T1000 (cell line): ENCODE measurements around the gene ANGEL1.

Source experiments
- DNase-seq: peaks from one replicate; lab custom pipeline; 2025; ENCODE audit warnings: mixed read lengths; lab: John Stamatoyannopoulos, UW

Gene ANGEL1

DNA sequence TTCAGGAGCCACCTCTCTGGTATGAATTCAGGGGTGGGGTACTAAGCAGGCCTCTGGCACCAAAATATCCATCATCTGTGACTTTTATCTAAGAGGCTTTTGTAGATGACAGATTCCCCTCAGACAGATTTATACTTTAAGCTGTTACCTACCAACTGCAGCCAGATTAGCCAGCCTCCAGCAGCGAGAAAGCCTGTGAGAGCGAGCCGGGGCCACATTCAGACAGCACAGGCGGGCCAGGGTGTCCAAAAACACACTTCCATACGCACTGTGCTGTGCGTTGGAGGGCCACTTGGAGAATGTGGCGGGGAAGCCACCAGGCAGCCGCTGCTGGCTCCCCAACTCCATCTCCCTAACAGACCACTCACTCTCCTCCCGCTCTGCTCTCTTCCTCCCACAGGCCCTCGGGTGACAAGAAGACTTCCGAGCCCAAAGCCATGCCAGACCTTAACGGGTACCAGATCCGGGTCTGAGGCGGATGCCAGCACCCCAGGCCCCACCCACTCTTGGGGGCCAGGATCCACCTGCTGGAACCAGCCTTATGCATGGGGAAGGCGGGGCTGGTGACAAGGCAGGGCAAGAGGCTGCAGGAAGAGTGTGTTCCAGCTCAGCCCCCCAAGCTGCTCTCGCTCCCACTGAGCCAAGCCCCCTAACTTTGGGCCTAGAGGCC lies 34.0 kb downstream of the ANGEL1 start:
- DNase-seq, result no peak

DNA sequence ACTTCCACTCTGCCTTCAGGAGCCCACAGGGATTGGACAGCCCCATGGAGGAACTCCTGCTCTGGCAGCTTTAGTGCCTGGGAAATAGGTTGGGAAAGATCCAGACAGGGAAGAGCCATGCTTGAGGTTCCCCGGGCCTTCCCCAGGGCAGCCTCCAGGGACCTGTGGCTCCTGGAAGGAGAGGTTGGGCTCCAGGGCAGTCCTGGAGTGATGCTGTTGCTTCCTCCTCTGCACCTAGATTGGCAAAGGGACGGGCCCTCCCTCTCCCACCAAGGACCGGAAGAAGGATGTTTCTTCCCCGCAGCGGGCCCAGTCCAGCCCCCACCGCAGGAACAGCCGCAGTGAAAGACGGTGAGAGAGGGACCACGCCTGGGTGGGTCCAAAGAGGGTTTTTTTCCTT lies 35.0 kb downstream of the ANGEL1 start:
- DNase-seq, result no peak

DNA sequence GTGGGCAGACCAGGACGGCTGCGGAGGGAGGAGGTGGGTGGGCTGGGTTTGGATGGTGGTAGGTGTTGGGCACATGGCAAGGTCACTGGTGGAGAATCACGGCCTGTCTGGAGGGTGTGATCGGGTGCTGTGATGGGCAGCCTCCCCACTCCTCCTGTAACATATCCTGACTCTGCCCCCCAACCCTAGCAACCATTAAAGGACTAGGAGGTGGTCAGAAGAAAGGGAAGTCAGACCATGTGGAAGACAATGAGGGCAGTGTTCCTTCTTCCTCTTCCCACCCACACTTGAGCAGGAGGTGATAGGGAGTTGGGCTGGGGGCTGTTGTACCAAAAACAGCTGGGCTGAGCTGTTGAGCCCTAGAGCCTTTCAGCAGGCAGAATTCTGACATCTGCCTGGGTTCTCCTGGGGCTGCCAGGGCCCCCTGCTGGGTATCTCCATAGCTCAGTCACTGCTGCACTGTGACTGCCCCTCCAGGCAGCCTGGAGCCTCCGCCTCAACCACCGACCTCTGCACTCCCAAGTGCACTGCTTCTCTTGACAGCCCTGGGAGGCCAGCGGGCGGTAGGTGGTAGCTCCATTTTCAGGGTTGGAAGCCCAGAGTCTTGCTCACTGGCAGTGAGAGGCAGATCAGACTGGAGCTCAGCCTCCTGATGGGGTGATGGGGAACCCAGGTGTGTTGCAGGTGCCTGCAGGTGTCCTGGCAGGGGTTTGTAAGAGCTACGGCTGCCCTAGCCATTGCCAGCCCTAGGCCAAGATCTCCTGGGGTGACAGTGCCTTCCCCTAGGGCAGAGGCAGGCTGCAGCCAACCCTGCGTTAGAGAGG lies 36.0 kb downstream of the ANGEL1 start:
- no peak for DNase-seq

DNA sequence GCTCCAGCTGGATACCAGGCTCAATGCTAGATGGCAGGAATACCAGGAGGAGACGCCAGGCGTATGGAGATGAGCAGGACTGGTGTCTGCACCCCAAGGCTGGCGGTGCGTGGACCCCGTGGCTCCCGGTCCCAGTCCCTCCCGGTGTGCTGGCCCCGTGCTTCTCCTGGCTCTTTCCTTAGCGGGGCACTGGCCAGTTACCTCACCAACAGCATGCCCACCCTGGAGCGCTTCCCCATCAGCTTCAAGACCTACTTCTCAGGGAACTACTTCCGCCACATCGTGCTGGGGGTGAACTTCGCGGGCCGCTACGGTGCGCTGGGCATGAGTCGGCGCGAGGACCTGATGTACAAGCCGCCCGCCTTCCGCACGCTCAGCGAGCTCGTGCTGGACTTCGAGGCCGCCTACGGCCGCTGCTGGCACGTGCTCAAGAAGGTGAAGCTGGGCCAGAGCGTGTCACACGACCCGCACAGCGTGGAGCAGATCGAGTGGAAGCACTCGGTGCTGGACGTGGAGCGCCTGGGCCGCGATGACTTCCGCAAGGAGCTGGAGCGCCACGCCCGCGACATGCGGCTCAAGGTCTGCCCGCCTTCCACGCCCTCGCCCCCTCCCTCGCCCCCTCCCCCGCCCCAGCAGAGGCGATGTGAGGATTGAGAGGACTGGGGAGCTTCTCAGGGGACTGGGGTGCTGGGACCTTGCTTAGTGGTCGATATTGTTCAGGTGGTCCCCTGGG lies 36.8 kb downstream of the ANGEL1 start:
- DNase-seq, result no peak

DNA sequence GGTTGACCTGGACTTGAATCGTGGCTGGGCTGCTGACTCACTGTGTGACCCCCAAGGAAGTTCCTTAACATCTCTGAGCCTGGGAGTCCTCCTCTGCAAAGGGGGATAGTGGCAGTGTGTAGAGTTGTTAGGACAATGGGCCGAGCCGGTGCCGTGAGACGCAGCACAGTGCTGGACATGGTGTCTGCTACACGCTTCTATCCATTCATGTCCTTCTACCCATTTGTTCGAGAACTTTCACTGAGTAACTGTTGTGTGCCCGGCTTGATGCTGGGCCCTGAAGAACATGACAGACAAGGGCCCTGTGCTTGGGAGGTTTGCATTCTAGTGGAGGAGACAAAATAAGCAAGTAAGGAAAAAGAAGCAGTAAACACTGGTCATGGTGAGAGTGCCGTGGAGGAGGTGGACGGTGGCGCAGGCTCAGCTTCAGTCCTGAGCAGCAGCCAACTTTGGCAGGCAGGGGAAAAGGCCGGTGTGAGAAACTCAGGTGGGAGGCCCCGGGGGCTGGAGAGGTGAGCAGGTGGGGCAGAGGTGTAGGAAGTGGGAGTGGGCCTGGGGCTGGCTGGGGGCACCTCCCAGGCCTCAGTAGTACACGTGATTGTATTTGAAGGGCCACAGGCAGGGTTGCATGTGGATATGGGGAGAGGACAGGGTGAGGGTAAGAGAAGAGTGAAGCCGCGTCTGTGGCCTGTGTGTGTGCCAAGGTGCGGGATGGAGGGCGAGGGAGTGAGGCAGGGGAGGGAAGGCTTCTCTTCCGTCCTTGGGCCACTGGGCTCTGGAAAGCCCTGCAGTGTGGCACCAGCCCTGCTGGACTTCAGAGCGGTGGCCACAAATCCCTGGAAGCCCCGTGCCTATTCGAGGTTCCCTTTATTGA lies 37.6 kb downstream of the ANGEL1 start:
- no peak for DNase-seq

DNA sequence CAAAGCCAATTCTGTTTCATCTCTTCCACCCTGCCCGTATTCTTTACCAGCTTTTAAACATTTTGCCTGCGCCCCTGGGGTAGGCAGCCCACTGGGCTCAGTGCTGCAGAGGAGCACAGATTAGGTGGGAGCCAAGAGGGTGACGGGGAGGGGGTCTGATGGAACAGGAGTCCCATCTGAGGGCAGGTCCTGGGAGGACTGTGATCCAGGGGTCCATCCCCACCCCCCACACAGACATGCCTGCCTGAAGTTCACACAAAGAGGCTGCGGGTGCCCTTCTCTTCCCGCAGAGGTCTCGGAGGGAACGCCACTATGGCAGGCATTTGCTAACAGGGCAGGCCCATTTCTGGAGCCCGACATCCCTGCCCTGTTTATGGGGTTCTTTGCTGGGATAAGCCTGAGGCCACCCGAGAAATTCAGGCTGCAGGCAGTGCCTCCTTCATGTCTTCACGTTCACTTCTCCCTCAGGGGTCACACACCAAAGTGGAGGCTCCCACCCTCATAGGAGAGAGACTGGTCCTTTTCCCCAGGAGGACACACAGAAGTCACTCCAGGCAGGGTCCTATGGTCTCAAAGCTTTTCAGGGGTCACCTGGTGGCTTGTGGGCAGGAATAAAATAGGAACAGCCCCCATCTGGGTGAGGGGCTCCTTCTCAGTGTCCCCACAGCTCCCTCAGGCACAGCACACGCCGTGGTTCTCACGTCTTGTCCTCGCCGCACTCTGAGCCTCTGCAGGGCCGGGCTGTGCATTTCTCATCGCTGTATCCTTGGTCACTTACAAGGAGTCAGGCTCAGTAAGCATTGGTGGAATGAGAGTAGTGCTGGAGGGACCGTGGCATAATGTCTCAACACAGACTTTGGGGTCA lies 38.5 kb downstream of the ANGEL1 start:
- DNase-seq, result no peak

DNA sequence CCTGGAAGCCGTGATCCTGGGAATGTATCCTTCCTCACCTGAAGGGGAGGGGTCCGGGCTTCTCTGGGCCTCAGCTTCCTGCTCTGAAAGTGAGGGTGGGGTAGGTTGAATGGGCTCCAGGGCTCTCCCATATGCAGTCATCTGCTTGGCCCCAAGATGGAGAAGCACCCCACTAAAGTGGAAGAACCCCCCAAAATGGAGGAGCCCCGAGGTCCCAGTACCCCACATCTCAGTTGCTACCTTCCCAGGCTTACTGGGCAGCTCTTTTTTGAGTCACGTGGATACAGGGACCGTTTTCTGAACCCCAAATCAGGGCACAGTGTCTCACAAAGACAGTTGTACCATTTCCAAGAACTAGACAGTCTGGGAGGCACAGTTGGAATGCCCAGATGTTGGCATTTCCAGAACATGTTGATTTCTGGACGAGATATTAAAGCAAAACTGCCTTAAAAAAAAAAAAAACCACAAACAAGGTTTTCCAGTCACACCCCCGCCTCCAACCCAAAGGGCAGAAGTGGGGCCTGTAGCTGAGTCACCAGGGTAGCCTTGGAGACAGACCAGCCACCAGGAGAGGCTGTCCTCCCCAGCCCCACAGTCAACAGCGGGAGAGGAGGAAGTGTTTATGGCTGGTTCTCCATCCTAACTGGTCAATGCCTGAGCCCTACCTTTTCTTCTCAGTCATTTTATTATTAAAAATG lies 39.3 kb downstream of the ANGEL1 start:
- peak; percentile 40 for DNase-seq

DNA sequence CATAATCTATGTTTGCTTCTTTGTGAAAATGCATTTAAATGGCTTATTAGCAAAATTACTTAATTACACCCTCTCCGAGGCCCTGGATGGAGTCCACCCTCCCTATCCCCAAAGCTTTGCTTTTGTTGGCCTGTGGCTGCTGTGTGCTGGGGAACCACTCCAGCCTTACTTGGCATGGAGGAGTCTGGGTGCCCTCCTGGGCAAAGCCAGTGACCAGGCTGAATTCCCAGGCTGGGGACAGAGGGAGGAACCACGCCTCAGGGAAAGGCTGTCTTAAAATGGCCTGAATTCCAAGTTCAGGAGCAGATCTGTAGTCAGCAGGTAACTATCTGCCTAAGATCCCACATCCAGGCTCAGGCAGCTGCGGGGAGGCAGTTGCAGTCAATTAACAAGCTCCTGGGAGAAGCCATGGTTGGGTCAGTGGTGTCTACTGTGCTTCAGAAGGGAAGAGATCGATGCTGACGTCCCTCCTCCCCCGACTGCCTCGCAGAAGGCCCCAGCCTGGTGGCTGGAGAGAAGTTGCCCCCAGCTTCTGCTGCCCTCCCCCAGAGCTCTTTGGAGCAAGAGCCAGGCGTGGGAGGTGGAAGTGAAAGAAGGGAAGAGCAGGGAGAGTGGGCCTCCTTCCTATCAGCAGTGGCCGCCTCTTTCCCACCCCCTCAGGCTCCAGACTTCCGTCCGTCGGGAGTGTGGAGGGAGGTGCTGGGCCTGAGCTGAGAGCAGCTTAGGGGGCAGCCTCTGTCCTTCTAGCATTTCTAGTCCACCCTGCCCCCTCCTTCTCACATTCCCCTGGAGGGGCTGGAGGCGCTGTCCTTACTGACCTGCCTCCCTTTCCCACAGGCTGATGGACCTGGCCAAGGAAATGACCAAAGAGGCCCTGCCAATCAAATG lies 40.1 kb downstream of the ANGEL1 start:
- DNase-seq, result no peak

DNA sequence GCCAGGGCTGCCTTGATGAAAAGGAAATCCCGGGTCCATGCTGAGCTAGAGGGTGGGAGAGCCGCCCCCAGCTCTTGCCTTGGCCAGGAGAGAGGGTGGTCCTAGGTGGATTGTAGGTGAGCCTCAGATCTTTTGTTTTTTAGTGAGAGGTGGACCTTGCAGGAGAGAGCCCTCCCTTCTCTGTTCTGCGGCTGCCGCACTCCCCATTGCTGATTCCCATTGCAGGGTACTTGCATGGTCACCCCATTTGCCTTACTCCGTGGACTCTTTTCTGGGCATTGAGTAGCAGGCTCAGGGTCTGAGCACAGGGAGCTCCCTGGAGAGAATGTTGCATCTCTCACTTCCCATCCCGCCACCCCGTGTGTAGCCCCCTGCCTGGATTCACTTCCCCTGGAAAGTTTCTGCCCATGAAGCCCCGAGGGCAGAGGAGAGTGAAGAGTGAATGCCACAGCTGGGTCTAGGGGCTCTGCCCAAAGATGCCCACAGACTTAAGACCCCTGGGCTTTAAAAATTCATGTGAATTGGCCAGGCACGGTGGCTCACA lies 41.2 kb downstream of the ANGEL1 start:
- no peak for DNase-seq

DNA sequence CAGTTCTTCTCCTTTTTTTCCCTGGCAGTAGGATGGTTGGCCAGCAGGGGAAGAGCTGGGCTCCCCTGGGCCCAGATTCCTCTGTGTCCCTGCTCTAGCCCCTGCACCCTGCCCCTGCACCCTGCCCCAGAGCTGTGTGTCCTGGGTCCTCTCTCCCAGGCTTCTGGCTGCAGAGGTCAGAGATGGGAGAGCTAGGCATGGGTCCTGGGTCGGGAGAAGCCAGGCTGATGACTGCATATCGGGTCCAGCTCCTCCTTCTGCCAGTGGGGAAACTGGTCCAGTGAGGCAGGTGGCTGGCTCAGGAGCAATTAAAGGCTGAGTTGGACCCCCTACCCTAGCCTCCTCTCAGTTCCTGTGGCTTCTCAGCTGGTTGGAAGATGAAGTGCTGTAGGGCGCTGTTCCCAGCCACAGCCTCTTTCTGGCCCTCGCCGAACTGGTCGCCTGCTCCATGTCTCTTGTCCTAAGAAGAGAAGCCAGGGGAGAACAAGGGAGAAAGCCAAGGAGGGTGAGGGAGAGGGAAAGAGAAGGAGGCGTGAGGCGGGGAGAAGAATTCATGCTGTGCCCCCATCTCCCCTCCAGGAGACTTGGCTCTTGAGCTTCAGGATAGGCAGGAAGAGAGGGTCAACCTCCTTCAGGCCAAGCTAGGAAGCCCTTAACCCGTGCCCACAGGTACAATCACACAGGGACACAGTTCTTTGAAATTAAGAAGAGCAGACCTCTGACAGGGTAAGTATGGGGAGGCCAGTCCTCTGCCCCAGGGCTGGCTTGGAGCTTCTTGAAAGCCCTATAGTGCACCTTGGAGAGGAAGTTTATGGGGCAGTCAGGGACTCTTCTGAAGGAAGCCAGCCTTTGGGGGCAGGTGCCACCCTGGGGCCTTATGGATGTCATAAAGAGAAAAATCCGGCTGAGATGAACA lies 41.9 kb downstream of the ANGEL1 start:
- DNase-seq, result no peak

DNA sequence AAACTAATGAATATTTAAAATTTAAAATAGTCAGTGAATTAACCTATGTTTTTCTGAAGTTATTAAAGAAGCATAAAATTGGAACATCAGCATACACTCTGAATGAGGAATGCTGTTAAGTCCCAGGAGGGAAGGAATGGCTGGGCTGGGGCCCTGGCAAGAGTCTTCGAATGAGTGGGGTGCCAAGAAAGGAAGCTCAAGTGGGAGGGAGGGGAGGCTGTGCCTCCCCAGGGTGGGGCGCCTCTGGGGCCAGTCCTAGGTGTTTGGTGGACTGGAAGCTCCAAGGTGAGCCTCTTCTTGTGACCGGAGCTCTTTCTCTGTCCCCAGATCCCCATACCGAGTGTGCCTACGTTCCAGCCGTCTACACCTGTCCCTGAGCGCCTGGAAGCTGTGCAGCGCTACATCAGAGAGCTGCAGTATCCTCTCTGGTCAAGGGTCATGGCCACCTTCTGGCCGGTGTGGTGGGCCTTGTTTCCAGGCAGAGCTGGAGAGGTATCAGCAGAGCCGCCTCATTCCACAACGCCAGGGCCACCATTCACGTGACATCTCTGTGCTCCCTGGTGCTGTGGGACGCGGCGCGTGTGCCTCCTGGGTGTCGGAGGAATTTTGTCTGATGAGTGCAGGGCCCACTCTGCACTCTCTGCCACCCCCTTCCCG lies 42.9 kb downstream of the ANGEL1 start:
- no peak for DNase-seq

DNA sequence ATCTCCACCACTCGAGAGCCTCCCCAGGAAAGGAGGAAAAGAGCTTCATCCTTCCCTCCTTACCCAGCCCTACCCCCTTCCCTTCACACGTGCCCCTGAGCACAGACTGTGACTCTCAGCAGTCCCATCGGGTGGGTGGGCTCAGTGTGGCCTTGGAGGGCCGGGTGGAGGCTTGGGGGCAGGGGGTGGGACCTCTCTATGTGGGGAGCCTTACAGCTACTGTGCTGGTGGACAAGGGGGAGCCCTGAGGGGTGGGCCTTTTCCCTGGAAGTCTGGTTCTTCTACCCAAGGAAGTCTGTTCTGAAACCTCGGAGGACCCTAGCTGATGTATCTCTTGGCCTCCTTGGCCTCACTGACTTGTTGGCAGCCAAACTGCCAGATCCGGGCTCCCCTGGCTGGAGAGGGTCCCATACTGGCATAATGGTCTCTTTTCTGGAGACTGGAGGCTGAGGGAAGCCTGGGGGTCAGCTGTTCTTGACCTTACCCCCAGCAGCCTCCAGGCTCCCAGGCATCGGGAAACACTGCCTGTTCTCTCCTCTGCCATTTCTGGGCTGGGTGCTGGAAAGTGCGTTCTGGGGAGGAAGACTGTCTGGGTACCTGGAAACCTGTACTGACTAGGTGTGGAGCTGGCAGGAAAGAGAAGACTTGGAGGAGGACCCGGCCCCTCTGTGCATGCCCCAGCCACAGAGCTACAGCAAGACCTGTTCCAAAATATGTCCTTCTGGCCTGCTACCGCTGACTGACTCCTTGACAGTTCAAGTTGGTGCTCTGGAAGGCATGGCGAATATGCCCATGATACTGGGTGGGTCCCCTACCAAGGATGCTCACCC lies 43.8 kb downstream of the ANGEL1 start:
- DNase-seq, result no peak

DNA sequence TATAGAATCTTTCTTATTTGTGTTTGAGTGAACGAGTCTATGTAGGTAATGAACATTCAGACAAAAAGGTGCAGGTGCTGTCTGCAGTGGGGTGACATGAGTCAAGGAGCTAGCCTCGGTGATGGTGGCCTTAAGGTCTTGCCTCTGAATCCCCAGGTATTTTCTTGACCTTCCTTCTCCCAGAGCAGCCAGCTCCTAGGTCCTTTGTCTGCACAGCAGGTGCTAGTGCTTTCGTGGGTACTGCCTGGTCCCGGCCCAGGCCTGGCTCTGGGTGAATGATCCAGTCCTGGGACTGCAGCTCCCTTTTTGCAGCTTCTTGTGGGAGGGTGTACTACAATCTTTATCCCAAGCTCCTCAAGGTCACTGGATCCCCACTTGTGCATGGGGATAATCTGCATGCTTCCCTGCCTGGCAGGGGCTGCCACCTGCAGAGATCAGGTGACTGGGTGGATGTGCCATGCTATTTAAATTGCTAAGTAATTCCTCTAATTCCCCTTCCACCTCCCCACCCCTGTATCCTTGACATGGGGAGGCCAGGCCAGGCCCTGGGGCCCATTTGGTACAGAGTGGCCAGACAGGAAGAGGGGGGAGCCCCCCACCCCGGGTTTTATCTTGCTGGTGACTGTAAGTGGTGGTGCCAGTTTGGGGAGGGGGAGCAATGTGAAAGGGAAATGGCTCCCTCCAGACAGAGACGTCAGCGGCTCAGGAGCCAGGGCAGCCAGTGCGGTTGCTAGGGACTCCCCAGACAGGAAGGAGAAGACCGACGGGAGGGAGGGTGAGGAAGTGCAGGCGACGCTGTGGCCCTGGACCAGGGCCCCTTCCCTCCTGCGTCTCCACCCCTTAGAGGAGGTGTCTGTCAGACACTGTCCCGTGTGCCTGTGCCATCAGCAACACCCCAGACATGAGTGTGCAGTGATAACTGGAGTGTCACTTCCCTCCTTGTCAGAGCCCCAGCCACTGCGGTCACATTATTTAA lies 44.7 kb downstream of the ANGEL1 start:
- DNase-seq, result no peak

DNA sequence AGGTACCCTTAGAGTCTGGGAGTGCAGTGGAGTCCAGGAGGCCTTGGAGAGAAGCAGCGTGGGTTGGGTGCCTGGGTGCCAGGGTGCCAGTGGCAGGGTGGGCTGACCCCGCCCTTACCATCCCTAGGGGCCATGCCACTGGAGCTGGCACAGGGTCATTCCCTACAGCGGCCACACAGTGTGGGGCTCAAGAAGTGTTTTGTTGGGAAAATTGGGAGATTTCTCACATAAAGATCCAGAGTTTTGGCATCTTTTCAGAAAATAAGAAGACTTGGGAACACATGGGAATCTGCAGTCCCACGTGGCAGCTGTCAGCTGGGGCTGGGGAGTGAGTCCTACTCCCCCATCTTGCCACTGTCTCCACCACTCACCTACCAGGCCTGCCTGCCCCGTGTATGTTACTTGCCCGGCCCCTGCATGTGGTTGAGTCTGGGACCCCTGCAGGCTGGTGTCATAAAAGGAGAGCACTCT lies 47.2 kb downstream of the ANGEL1 start:
- no peak for DNase-seq
